IPS DF 6.9 (cell line): ENCODE data around the gene CHI3L2.

Experiments
- DNase-seq: peaks from one replicate; pipeline ENCODE4 v3.0.0-alpha.2; 2013; ENCODE audit warnings: low read depth, low spot score
- H3K27ac ChIP-seq: one replicate; pipeline ENCODE4 v1.5.1; 2013; ENCODE audit warnings: low read length, control low read depth
- H3K27me3 ChIP-seq: 2 replicates; pipeline ENCODE4 v1.6.1; 2013; ENCODE audit warnings: mild to moderate bottlenecking, low read length; ENCODE audit not compliant: control insufficient read depth, insufficient read depth
- H3K36me3 ChIP-seq: 2 replicates; pipeline ENCODE4 v1.6.1; 2013; ENCODE audit warnings: low read length; ENCODE audit not compliant: control insufficient read depth, insufficient read depth
- H3K4me1 ChIP-seq: 2 replicates; pipeline ENCODE4 v1.6.1; 2013; ENCODE audit warnings: low read length; ENCODE audit not compliant: control insufficient read depth, insufficient read depth
- H3K4me3 ChIP-seq: 2 replicates; pipeline ENCODE4 v1.5.1; 2013; ENCODE audit warnings: mild to moderate bottlenecking, low read length
- H3K9me3 ChIP-seq: 2 replicates; pipeline ENCODE4 v1.6.1; 2013; ENCODE audit warnings: low read length, inconsistent platforms; ENCODE audit not compliant: control insufficient read depth, insufficient read depth
- WGBS: extraction: QIAGEN DNeasy Blood & Tissue Kit; methylation state at CpG from one replicate; pipeline ENCODE4 v1.1.7; 2013; ENCODE audit warnings: mixed read lengths, missing lambda C conversion rate; ENCODE audit not compliant: insufficient read length, insufficient coverage; 5-methylcytosine and 5-hydroxymethylcytosine counted together

Gene CHI3L2

GRCh38 chr1:111227434-111227833, at the start of gene CHI3L2:
TSS of gene CHI3L2 (plus strand) at chr1:111227713. CDS start at chr1:111227730, 17 bp downstream.
- no peak for DNase-seq
- H3K27me3 ChIP-seq, result no peaks in the 10 kb centered on the region
- WGBS, result no CpG with 5 or more reads among the region's 3 CpGs
- no peak within 1 kb of the TSS for H3K4me3 ChIP-seq
- no peaks in the 10 kb centered on the region for H3K9me3 ChIP-seq
- no peaks in the 10 kb centered on the region for H3K4me1 ChIP-seq
- no peaks in the 10 kb centered on the region for H3K36me3 ChIP-seq
- H3K27ac ChIP-seq, result no peak within 1 kb of the TSS

- Histone ChIP-seq H3K36me3 (no peaks in the 10 kb centered on the region), H3K4me3 (no peak overlapping the region), H3K27ac (no peak overlapping the region), H3K4me1 (no peaks in the 10 kb centered on the region), H3K27me3 (no peaks in the 10 kb centered on the region), H3K9me3 (no peaks in the 10 kb centered on the region)
- no peak for DNase-seq
Measured at GRCh38 chr1:111179968-111180533, 47.5 kb upstream of the CHI3L2 start.

DNA sequence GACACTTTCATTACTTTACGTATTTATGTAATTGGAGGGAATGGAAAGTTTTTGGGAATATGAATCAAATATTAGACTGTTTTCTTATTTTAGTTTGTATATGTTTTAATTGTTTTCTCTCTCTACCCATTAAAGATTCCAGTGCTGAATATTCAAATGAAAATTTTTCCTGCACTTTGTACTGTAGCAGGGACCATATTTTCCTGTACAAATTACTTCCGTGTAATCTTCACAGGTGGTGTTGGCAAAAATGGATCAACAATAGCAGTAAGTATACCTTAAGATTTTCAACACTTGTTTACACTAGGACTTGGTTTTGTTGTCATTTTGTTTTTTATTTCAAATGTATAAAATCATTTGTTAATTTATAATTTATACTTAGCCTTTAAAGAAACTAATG, 45.5 kb upstream of the CHI3L2 start:
- Histone ChIP-seq H3K36me3 (peaks cover 5% of the 10 kb centered on the region; the same call in 1 of the 2 replicates), H3K4me1 (no peaks in the 10 kb centered on the region), H3K4me3 (no peak overlapping the region), H3K27ac (no peak overlapping the region), H3K27me3 (no peaks in the 10 kb centered on the region), H3K9me3 (no peaks in the 10 kb centered on the region)
- DNase-seq, result no peak
- WGBS, result 100% methylated on average over 1 of the region's 2 CpGs

- Histone ChIP-seq H3K4me1 (no peaks in the 10 kb centered on the region), H3K27me3 (no peaks in the 10 kb centered on the region), H3K36me3 (peaks cover 8% of the 10 kb centered on the region; the same call in 1 of the 2 replicates), H3K4me3 (no peak overlapping the region), H3K9me3 (no peaks in the 10 kb centered on the region), H3K27ac (no peak overlapping the region)
- DNase-seq, result no peak
- no CpG with 5 or more reads among the region's 6 CpGs for WGBS
Measured at GRCh38 chr1:111183308-111184069, 44.0 kb upstream of the CHI3L2 start.

- Histone ChIP-seq H3K27me3 (no peaks in the 10 kb centered on the region), H3K36me3 (peaks cover 8% of the 10 kb centered on the region; the same call in 1 of the 2 replicates), H3K4me1 (no peaks in the 10 kb centered on the region), H3K4me3 (no peak overlapping the region), H3K9me3 (no peaks in the 10 kb centered on the region), H3K27ac (no peak overlapping the region)
- DNase-seq, result no peak
Measured at GRCh38 chr1:111184663-111185062, 42.9 kb upstream of the CHI3L2 start.

DNA sequence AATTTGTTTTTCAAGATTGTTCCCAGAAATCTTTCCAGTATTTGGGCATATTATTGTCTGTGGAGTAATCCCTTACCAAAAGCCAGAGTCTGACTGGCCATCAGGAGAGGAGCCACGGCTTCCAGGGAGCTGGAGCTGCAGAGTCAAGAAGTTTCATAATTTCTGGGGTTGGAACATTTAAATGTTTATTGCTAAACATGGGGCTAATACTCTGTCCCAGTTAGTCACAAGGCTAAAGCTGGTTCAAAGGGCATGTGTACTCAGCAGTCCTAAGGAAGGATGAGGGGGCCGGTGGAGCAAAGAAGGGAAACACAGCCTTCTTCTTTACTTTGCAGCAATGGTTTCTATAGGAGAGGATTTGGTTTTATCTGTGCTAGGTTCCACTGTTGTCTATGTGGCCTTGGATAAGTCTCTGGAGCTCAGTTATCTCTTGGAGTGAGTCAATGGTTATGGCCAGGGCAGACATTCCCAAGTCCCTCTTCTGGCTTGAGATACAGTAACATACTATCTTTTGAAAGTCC, 36.5 kb upstream of the CHI3L2 start:
- H3K36me3 ChIP-seq, result peaks cover 8% of the 10 kb centered on the region; the same call in 1 of the 2 replicates
- no peaks in the 10 kb centered on the region for H3K4me1 ChIP-seq
- H3K27ac ChIP-seq, result no peak overlapping the region
- no peak for DNase-seq
- no peaks in the 10 kb centered on the region for H3K9me3 ChIP-seq
- H3K4me3 ChIP-seq, result no peak overlapping the region
- no CpG with 5 or more reads among the region's 2 CpGs for WGBS
- no peaks in the 10 kb centered on the region for H3K27me3 ChIP-seq

DNA sequence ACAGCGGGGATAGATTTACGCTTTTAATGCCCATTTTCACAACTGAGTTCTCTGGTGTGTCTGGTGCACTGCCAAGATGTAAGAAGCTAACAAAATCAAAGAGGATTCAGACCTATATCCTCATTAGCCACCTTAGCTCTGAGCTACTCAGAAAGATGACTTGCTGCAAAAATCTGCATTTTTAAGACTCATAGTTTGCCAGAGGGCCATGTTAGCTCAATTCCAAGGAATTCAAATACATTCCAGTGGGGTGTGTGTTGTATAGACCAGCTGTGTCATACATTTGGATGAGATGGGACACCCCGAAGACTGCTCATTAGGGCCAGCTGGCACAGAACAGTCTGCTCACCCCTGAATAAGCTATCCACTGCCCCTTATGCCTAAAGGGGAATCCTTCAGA, 36.0 kb upstream of the CHI3L2 start:
- no peaks in the 10 kb centered on the region for H3K4me1 ChIP-seq
- H3K9me3 ChIP-seq, result no peaks in the 10 kb centered on the region
- no peak overlapping the region for H3K4me3 ChIP-seq
- DNase-seq, result no peak
- H3K27me3 ChIP-seq, result no peaks in the 10 kb centered on the region
- H3K27ac ChIP-seq, result no peak overlapping the region
- no CpG with 5 or more reads among the region's 3 CpGs for WGBS
- H3K36me3 ChIP-seq, result peaks cover 5% of the 10 kb centered on the region; the same call in 1 of the 2 replicates

DNA sequence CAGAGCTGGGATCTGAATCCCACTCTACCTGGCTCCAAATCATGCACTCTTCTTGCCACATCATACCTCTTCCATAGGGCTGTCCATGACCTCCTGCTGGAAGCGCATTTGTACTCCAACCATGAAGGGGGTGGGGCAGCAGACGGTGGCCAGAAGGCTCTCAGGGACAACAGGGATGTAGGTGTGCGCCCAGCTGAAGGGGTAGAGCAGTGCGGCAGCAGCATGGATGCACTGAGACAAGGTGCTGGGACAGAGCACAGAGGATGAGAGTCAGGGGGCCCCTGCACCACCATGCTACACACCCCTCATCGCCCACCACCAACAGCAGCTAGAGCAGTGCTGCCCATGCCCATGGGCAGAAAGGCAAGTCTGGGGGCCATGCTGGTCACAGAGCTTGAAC, 35.4 kb upstream of the CHI3L2 start:
- Histone ChIP-seq H3K9me3 (no peaks in the 10 kb centered on the region), H3K27me3 (no peaks in the 10 kb centered on the region), H3K4me1 (no peaks in the 10 kb centered on the region), H3K4me3 (no peak overlapping the region), H3K27ac (no peak overlapping the region), H3K36me3 (peaks cover 2% of the 10 kb centered on the region; the same call in 1 of the 2 replicates)
- WGBS, result no CpG with 5 or more reads among the region's 5 CpGs
- no peak for DNase-seq

DNA sequence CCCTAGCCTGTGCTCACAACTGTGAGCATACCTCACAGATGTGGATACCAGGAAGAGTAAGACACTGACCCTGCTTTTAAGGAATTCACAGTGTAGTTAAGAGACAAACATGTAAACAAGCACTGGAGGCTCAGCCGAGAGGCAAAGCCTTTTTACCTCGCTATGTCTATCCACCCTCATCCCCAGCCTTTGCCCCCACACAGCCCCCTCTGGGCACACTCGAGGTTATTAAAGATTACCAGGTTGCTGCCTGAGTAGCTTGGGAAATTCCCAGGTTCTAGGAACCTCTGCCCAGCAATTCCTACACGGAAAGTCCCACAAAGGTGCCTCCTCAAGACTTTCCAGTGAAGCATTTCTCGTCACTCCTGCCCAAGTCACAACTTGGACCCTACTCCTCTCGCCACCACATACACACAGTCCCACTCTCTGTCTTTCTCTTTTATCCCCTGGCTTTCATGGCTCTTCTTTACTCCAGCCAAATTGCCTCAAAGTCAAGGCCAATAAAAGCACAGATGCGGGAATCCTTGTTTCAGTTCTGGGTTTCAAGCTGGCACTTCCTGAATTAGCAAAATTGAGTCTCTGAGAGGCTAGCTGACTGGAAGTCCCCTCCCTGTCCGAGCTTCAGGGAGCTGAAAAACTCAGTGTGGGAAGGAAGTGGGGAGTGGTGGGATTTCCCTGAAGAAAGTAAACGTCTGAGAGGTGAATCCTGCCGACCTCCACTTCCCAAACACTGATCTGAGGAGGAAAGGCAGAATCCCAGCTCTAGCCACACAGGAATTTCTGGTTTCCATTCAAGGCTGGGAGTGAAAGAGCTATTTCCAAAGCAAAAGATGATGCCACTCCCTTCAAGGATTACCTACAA, 34.6 kb upstream of the CHI3L2 start:
- no peak overlapping the region for H3K27ac ChIP-seq
- H3K9me3 ChIP-seq, result no peaks in the 10 kb centered on the region
- DNase-seq, result no peak
- H3K4me3 ChIP-seq, result no peak overlapping the region
- WGBS, result no CpG with 5 or more reads among the region's 10 CpGs
- no peaks in the 10 kb centered on the region for H3K36me3 ChIP-seq
- no peaks in the 10 kb centered on the region for H3K27me3 ChIP-seq
- H3K4me1 ChIP-seq, result no peaks in the 10 kb centered on the region; the same call in 1 of the 2 replicates

GRCh38 chr1:111193712-111194480, 33.6 kb upstream of the CHI3L2 start:
- H3K36me3 ChIP-seq, result no peaks in the 10 kb centered on the region
- WGBS, result no CpG with 5 or more reads among the region's 3 CpGs

More at GRCh38 chr1:111193712-111194480, 33.6 kb upstream of the CHI3L2 start:
- Histone ChIP-seq H3K4me1 (no peaks in the 10 kb centered on the region; the same call in 1 of the 2 replicates), H3K4me3 (no peak overlapping the region), H3K27ac (no peak overlapping the region), H3K27me3 (no peaks in the 10 kb centered on the region), H3K9me3 (no peaks in the 10 kb centered on the region)
- no peak for DNase-seq
